CD4-positive, alpha-beta T cell treated with Interleukin-6 at 100 ng/mL for 8 hours (primary cell): Measurements from ENCODE around the gene TMA7.
A peak's percentile ranks its signal among the peaks of the same experiment; 100 is the strongest.
"Not testable (repeated sequence)": the region's sequence is repeated elsewhere in the genome, so short reads cannot be mapped to it uniquely, and the experiment has no call there.

Experiments used
- DNase-seq: peaks from one replicate; pipeline ENCODE4 v3.0.0-alpha.2; 2020; ENCODE audit warnings: mixed read lengths, low spot score

TMA7 gene

DNA sequence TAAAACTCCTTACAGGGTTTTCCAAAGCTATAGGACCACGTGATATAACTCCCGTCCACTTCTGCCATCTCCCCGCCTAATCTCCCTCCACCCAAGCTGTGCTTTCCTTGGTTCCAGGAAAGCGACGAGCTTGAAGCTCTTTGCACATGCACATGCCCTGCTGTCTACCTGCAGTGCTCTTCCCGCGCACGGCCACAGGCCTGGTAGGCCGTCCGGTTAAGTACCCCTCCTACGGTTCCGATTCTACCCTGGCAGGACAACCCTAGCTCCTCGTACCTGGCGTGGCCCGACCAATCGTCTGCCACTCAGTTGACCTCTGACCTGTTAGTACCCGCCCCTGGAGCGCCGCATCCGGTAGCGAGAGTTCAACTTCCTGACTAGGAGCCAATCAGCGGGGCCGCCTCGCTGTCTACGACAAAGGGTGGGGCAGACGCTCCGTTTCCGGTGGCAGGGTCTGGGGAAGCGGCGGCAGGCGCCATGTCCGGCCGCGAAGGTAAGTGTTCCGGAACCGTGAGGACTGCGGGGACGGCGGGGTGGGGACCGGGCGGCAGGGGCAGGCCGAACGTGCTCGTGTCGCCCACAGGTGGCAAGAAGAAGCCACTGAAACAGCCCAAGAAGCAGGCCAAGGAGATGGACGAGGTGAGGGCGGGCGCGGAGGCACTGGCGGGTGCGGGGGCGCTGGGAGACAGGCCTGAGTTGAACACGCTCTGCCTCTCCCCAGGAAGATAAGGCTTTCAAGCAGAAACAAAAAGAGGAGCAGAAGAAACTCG, at the start of gene TMA7, which contains the start of gene CCDC51:
Gene TMA7, plus strand, starts transcription at position 438 of the 770 bp plus-strand sequence. Its CDS starts 40 bp downstream, at position 478.
Gene CCDC51, minus strand, starts transcription at position 300 of the 770 bp plus-strand sequence. CDS start 4,991 bp downstream, outside the sequence.
- peak; percentile 97 for DNase-seq

DNA sequence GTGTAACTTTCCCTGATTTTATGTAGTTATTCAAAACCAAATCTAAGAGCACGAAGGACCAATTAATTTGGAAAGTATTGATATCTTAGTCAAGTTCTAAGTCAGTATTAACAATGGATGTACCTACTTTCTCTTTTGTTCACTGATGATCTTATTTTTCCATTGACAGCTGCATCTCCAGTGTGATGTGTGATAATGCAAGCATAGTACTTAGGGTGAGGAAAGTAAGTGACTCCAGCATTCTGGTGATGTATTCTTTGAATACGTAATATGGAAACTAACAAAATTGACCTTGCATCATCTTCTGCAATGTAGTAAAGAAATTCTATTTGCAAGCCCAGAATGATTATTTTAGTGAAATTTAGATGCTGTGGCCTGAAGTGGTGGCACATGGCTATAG, 45.7 kb upstream of the TMA7 start:
- DNase-seq = no peak

GRCh38 chr3:48395714-48396113, 44.3 kb upstream of the TMA7 start:
- no peak for DNase-seq

GRCh38 chr3:48397767-48398681, 42.0 kb upstream of the TMA7 start:
- no peak for DNase-seq

GRCh38 chr3:48398701-48399386, 41.2 kb upstream of the TMA7 start:
- DNase-seq = no peak

DNA sequence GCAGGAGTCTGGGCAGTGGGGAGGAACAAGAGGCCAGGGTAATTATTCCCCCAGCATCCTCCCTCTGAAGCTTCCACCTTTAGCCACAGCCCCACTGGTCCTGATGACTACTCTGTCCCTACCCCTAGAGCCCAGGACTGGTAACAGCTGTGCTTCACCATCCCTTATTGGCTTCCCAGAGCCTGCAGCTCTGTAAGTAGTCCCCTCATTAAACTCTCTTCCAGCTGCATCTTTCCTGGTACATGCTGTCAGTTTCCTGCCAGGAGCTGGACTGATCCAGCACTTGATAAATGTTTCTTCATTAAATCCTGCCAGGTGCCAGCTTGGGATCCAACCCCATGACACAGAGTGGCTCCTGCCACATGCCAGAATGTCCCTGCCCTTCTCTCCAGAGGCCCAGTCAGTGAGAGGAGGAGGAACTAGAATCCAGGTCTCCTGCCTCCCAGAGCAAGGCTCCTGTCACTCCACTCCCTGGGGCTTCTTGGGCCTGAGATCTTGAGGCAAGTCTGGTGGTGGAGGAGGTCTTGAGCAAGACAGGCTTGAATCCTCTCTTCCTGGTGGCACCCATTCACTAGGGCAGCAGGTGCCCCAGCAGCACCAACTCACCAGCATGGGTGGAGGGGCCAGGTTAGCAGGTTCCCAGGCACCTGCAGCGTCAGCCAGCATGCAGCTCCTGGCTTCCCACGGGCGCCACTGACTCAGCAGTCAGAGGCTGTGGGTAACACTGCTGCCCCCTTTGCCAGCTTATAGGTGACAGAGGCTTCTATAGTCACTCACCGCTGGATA, 40.5 kb upstream of the TMA7 start:
- DNase-seq = no peak

- peak; percentile 74 for DNase-seq
These were observed 39.1 kb upstream of the TMA7 start for GRCh38 chr3:48400824-48401433.

DNA sequence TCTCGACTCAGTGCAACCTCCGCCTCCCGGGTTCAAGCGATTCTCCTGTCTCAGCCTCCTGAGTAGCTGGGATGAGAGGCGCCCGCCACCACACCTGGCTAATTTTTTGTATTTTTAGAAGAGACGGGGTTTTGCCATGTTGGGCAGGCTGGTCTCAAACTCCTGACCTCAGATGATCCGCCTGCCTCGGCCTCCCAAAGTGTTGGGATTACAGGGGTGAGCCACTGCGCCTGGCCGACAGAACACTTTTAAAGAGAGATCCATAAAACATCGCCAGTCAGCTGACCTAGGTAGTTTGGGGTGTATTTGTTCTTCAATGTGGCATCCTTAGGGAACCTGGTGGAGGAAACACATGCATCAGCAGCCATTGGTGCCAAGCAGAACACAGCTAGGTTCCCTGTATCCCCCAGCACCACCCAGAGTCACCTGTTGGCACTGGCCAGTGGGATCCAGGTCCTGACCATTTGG, 38.6 kb upstream of the TMA7 start:
- DNase-seq = not testable (repeated sequence)

- no peak for DNase-seq
These were observed 37.8 kb upstream of the TMA7 start for GRCh38 chr3:48402281-48402732.

DNA sequence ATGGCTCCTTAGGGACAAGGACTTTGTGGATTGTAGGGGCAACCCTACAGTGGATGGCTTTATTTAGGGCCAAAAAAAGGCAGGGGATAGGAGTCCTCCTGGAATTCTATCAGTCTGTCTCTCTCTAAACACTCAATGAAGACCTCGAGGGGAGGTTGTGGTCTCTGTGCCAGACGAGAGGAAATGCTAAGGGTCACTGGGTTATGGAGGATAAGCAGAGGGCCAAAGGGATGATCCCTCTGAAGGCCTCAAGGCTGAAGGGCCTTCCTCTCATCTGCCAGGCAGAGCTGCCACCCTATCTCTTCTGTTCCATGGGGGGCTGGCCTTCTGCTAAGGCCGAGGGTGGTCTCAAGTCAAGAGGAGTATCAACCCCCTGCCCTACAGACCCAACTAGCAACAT, 37.1 kb upstream of the TMA7 start:
- DNase-seq = no peak

GRCh38 chr3:48403533-48404439, 36.3 kb upstream of the TMA7 start:
- no peak for DNase-seq

DNA sequence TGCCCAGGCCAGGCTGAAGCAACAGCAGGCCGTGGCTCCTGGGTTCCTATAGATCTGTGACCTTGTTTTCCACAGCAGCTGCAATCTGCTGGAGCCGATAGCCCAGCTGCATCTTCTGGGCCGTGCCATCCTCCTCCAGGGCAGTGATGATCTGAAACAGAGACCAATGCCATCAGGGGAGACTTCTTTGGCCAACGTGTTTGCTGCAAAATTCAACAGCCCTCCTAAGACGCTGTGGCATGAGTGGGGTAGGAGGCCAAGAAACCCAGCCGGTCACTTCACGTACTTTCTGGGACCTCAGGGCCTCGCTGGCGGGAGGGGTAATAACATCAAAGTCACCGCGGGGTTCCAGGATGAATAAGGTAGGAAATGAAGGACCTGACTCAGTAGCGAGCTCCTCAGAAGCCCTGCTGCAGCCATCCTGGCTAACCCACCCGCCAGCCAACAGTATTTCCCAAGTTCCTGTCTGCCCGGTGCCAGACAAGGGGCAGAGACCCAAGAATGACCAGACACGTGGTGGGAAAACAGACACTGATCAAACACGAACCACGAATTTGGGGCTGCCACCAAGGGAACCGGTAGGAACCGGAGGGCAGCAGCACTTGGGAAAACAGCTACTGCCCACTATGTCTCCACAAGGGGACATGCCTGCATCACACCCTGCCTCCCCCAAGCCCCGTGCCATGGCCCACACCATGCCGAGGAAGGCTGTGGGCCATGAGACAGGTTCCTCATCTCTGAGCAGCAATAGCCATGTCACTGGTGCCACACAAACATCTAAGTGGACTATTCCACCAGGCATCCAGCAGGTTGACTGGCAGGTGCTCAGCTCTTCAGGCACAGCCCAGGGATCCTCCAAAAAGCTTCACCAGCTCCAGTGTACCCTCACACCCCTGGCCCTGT, 35.4 kb upstream of the TMA7 start:
- DNase-seq = no peak

DNA sequence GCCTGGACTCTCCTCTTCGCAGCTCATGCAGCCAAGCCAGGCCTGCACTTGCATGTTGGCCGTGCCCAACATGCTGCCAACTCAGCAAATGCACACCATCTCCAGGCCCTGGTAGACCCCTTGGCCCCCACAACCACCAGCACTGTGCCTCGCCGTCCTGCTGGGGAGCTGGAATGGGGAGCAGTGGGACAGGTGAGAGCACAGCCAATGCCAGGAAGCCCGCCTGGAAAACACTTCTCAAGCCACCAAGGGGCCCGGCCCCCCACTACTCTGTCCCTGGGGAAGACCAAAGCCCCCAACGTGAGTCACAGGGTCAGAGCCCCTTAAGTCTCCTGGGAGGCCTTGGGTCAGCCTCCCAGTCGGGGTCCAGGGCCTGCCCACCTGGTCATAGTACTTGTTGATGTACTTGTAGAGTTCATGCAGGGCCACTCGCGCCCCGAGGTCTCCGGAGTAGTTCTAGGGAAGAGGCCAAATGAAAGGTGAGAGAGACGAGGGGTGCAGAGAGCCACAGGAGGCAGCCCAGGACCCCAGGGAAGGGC, 34.6 kb upstream of the TMA7 start:
- no peak for DNase-seq

DNA sequence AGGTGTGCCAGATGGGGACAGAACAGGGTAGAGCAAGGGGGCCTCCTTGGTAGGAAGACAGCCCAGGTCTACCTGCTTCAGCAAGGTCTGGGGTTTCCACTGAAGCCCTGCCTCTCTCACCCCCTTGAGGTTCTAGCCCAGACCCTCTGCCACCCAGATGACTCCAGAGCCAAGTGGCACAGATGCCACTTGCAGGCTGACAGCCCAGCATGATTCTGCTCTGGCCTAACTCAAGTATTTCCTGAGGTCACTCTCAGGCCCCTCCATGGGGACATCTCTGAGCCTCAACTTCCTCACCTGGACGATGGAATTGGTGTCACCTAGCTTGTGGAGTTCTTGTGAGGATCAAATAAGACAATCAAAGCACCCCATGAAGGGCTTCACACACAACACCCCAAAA, 34.1 kb upstream of the TMA7 start:
- DNase-seq = no peak

- DNase-seq = no peak
These were observed 33.3 kb upstream of the TMA7 start for GRCh38 chr3:48406443-48407431.

DNA sequence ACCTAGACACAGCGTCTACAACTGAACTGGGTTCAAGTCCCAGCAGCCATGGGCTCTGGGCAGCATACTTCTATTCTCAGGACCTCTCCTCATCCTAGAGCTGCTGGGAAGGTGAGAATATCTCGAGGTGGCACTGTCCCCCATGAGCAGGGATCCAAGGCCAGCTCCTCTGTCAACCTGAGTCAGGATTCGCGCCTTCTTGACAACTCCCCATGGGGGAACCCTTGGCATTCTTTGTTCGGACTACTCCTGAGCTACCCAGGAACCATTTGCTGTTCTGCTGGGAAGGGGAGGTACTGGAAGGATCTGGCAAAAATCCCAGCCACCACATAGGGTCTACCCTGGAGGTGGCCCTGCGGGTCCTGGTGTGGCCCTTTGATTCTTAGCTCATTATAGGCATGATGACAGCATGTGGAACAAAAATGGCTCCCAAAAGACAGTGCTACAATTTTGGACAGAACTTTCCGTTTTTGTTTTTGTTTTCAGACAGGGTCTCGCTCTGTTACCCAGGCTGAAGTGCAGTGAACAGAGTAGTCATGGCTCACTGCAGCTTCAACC, 32.4 kb upstream of the TMA7 start:
- DNase-seq = no peak

DNA sequence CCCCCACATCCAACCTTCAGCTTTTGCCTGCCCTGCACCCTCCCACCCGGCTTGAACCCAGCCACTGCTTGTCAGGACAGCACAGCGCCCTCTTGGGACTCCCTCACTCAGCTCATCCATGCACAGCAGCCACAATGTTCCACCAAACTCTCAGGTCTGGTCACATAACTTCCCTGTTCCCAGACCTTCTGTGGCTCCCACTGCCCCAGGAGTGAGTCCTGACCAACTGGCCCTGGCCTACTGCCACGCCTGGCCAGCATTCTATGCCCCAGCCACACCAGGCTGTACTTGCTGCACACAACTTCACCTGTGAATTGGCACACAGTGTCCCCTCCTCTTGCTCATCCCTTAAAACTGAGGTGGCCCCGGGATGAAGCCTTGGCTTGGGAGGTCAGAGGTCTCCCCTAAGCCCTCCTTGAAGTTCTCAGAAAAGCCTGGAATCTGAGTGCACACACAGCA, 31.2 kb upstream of the TMA7 start:
- no peak for DNase-seq
